Mesendoderm (in vitro differentiated cells): ENCODE results near the gene APPL2.
A peak's percentile ranks its signal among the peaks of the same experiment; 100 is the strongest.

Source experiments
- DNase-seq: peaks from one replicate; pipeline ENCODE4 v3.0.0; 2013
- H2AK5ac ChIP-seq: 2 replicates; pipeline ENCODE4 v1.6.1; 2013; ENCODE audit warnings: low read length, inconsistent platforms
- H2BK120ac ChIP-seq: 2 replicates; pipeline ENCODE4 v1.6.1; 2013; ENCODE audit warnings: low read depth, mild to moderate bottlenecking, low read length, moderate library complexity, mixed read lengths
- H2BK15ac ChIP-seq: replicated peaks from 2 replicates; pipeline ENCODE4 v1.6.1; 2013; ENCODE audit warnings: low read depth, mild to moderate bottlenecking, moderate library complexity
- H2BK5ac ChIP-seq: 2 replicates; pipeline ENCODE4 v1.6.1; 2013; ENCODE audit warnings: low read length, inconsistent platforms
- H3K18ac ChIP-seq: 2 replicates; pipeline ENCODE4 v1.6.1; 2013; ENCODE audit warnings: mild to moderate bottlenecking, low read length, mixed read lengths
- H3K23ac ChIP-seq: one replicate; pipeline ENCODE4 v1.6.1; 2013; ENCODE audit warnings: low read length
- H3K27ac ChIP-seq: 2 replicates; pipeline ENCODE4 v1.5.1; 2013; ENCODE audit warnings: low read depth, mild to moderate bottlenecking, inconsistent platforms, low read length, moderate library complexity
- H3K27me3 ChIP-seq: 2 replicates; pipeline ENCODE4 v1.6.1; 2013; ENCODE audit warnings: low read length, control low read depth, mild to moderate bottlenecking, inconsistent platforms; ENCODE audit not compliant: insufficient read depth, poor library complexity
- H3K36me3 ChIP-seq: 2 replicates; pipeline ENCODE4 v1.6.1; 2013; ENCODE audit warnings: low read length, inconsistent platforms; ENCODE audit not compliant: control insufficient read depth, insufficient read depth
- H3K4ac ChIP-seq: one replicate; pipeline ENCODE4 v1.6.1; 2013; ENCODE audit warnings: low read depth, mild to moderate bottlenecking, low read length, moderate library complexity
- H3K4me1 ChIP-seq: 2 replicates; pipeline ENCODE4 v1.6.1; 2013; ENCODE audit warnings: low read depth, low read length, inconsistent platforms; ENCODE audit not compliant: control insufficient read depth
- H3K4me2 ChIP-seq: 2 replicates; pipeline ENCODE4 v1.6.1; 2013; ENCODE audit warnings: low read length
- H3K4me3 ChIP-seq: 2 replicates; pipeline ENCODE4 v1.5.1; 2013; ENCODE audit warnings: mild to moderate bottlenecking, low read length
- H3K56ac ChIP-seq: one replicate; pipeline ENCODE4 v1.6.1; 2013; ENCODE audit warnings: low read length
- H3K79me1 ChIP-seq: 2 replicates; pipeline ENCODE4 v1.6.1; 2013; ENCODE audit warnings: low read length, inconsistent platforms
- H3K79me2 ChIP-seq: 2 replicates; pipeline ENCODE4 v1.6.1; 2013; ENCODE audit warnings: mild to moderate bottlenecking, low read length; ENCODE audit not compliant: control insufficient read depth, insufficient read depth
- H3K9ac ChIP-seq: 2 replicates; pipeline ENCODE4 v1.6.1; 2013; ENCODE audit warnings: low read length, inconsistent platforms
- H4K5ac ChIP-seq: one replicate; pipeline ENCODE4 v1.6.1; 2013; ENCODE audit warnings: low read length
- H4K8ac ChIP-seq: one replicate; pipeline ENCODE4 v1.6.1; 2013; ENCODE audit warnings: low read depth, mild to moderate bottlenecking, control low read depth, low read length, moderate library complexity
- WGBS: extraction: QIAGEN DNeasy Blood & Tissue Kit; methylation state at CpG from one replicate; pipeline ENCODE4 v1.1.7; 2013; ENCODE audit warnings: low lambda C conversion rate, missing lambda C conversion rate; ENCODE audit not compliant: insufficient coverage; ENCODE audit errors: extremely low coverage; 5-methylcytosine and 5-hydroxymethylcytosine counted together

Gene APPL2

GRCh38 chr12:105214670-105215375, 21.2 kb downstream of the APPL2 start:
- H3K56ac ChIP-seq: no peak overlapping the region
- no peak overlapping the region for H3K4ac ChIP-seq
- H3K36me3 ChIP-seq: no peaks in the 10 kb centered on the region
- no peak overlapping the region for H3K18ac ChIP-seq
- H2AK5ac ChIP-seq: no peak overlapping the region
- no peaks in the 10 kb centered on the region for H3K79me2 ChIP-seq
- no peak overlapping the region for H4K5ac ChIP-seq
- H3K4me1 ChIP-seq: peaks cover 3% of the 10 kb centered on the region
- no peaks in the 10 kb centered on the region for H3K27me3 ChIP-seq
- no peak overlapping the region for H3K4me2 ChIP-seq
- H3K23ac ChIP-seq: no peak overlapping the region
- H2BK5ac ChIP-seq: no peak overlapping the region
- no CpG with 5 or more reads among the region's 9 CpGs for WGBS
- peak; percentile 57 for DNase-seq
- H4K8ac ChIP-seq: no peak overlapping the region
- H2BK15ac ChIP-seq: no peak overlapping the region
- no peak overlapping the region for H3K27ac ChIP-seq
- H3K9ac ChIP-seq: no peak overlapping the region
- no peaks in the 10 kb centered on the region for H3K79me1 ChIP-seq
- no peak overlapping the region for H2BK120ac ChIP-seq
- H3K4me3 ChIP-seq: no peak overlapping the region

- no peaks in the 10 kb centered on the region for H3K79me2 ChIP-seq
- H3K9ac ChIP-seq: no peak overlapping the region
- H3K23ac ChIP-seq: no peak overlapping the region
- no peak overlapping the region for H4K5ac ChIP-seq
- H3K56ac ChIP-seq: no peak overlapping the region
- no peak overlapping the region for H2AK5ac ChIP-seq
- no peak overlapping the region for H3K4me2 ChIP-seq
- no peak overlapping the region for H2BK15ac ChIP-seq
- H3K36me3 ChIP-seq: no peaks in the 10 kb centered on the region
- no peak for DNase-seq
- no peak overlapping the region for H4K8ac ChIP-seq
- no peak overlapping the region for H3K27ac ChIP-seq
- WGBS: no CpG with 5 or more reads among the region's 6 CpGs
- H3K4me1 ChIP-seq: peaks cover 3% of the 10 kb centered on the region
- no peaks in the 10 kb centered on the region for H3K27me3 ChIP-seq
- no peaks in the 10 kb centered on the region for H3K79me1 ChIP-seq
- no peak overlapping the region for H3K4ac ChIP-seq
- no peak overlapping the region for H3K4me3 ChIP-seq
- H2BK120ac ChIP-seq: no peak overlapping the region
- no peak overlapping the region for H2BK5ac ChIP-seq
- H3K18ac ChIP-seq: no peak overlapping the region
Observed at GRCh38 chr12:105214148-105214547, 21.8 kb downstream of the APPL2 start.

GRCh38 chr12:105212438-105212837, 23.5 kb downstream of the APPL2 start:
- no peak overlapping the region for H4K5ac ChIP-seq
- H3K9ac ChIP-seq: no peak overlapping the region
- no peak overlapping the region for H3K56ac ChIP-seq
- H3K18ac ChIP-seq: no peak overlapping the region
- no peak overlapping the region for H2BK5ac ChIP-seq
- no peak overlapping the region for H2BK120ac ChIP-seq
- no peak overlapping the region for H2BK15ac ChIP-seq
- no CpG with 5 or more reads among the region's 6 CpGs for WGBS
- no peaks in the 10 kb centered on the region for H3K79me1 ChIP-seq
- H3K4me3 ChIP-seq: no peak overlapping the region
- H3K4ac ChIP-seq: no peak overlapping the region
- H3K4me1 ChIP-seq: peaks cover 3% of the 10 kb centered on the region
- H2AK5ac ChIP-seq: no peak overlapping the region
- no peak for DNase-seq
- H3K27me3 ChIP-seq: no peaks in the 10 kb centered on the region
- no peak overlapping the region for H3K23ac ChIP-seq
- no peak overlapping the region for H3K27ac ChIP-seq
- no peaks in the 10 kb centered on the region for H3K36me3 ChIP-seq
- H3K79me2 ChIP-seq: no peaks in the 10 kb centered on the region
- no peak overlapping the region for H3K4me2 ChIP-seq
- H4K8ac ChIP-seq: no peak overlapping the region

GRCh38 chr12:105209091-105209490, 26.9 kb downstream of the APPL2 start:
- Histone ChIP-seq H2AK5ac (no peak overlapping the region), H3K36me3 (peaks cover 5% of the 10 kb centered on the region), H3K23ac (no peak overlapping the region), H3K18ac (no peak overlapping the region), H3K27ac (no peak overlapping the region), H4K8ac (no peak overlapping the region), H3K4ac (no peak overlapping the region), H2BK5ac (no peak overlapping the region), H3K56ac (no peak overlapping the region), H2BK120ac (no peak overlapping the region), H3K4me3 (no peak overlapping the region), H3K79me2 (no peaks in the 10 kb centered on the region), H3K9ac (no peak overlapping the region), H3K79me1 (no peaks in the 10 kb centered on the region), H2BK15ac (no peak overlapping the region), H3K27me3 (no peaks in the 10 kb centered on the region), H3K4me1 (no peaks in the 10 kb centered on the region), H3K4me2 (no peak overlapping the region), H4K5ac (no peak overlapping the region)
- no CpG with 5 or more reads among the region's 3 CpGs for WGBS
- DNase-seq: no peak

GRCh38 chr12:105206686-105207374, 29.1 kb downstream of the APPL2 start:
- H3K4me3 ChIP-seq: no peak overlapping the region
- no peak overlapping the region for H3K9ac ChIP-seq
- H3K56ac ChIP-seq: no peak overlapping the region
- no peak overlapping the region for H3K27ac ChIP-seq
- H3K4me2 ChIP-seq: no peak overlapping the region
- no peak overlapping the region for H4K8ac ChIP-seq
- no peak for DNase-seq
- H2BK5ac ChIP-seq: no peak overlapping the region
- no peak overlapping the region for H2AK5ac ChIP-seq
- H3K4me1 ChIP-seq: no peaks in the 10 kb centered on the region
- no CpG with 5 or more reads among the region's 16 CpGs for WGBS
- no peak overlapping the region for H3K23ac ChIP-seq
- no peak overlapping the region for H3K4ac ChIP-seq
- H2BK120ac ChIP-seq: no peak overlapping the region
- no peak overlapping the region for H3K18ac ChIP-seq
- no peak overlapping the region for H4K5ac ChIP-seq
- H3K79me1 ChIP-seq: no peaks in the 10 kb centered on the region
- peaks cover 7% of the 10 kb centered on the region for H3K36me3 ChIP-seq
- H2BK15ac ChIP-seq: no peak overlapping the region
- H3K79me2 ChIP-seq: no peaks in the 10 kb centered on the region
- no peaks in the 10 kb centered on the region for H3K27me3 ChIP-seq
